HCEC 1CT (cell line): ENCODE results near the gene DYNC2H1.
"Not testable (repeated sequence)": the region's sequence is repeated elsewhere in the genome, so short reads cannot be mapped to it uniquely, and the experiment has no call there.

ENCODE experiments used
- DNase-seq: peaks from one replicate; pipeline ENCODE4 v3.0.0-alpha.2; 2017

The DYNC2H1 gene

DNA sequence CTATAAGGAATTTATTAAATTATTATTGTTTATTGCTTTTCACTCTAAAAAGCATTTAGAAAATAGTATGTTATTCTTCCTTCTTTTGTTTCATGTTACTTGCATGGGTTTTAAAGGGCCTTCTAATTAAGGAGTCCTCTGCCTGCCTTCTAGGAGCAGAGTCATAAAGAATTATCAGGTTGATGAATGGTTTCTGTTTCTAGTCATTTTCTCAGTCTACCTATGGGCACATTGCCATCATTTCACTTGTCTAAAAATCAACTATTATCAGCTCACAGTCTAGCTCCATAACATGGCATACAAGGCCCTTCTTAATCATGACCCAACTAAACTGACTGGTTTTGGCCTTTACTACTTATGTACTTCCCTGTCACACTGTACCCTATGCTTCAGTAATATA lies 16.2 kb downstream of the DYNC2H1 start:
- DNase-seq: no peak

DNA sequence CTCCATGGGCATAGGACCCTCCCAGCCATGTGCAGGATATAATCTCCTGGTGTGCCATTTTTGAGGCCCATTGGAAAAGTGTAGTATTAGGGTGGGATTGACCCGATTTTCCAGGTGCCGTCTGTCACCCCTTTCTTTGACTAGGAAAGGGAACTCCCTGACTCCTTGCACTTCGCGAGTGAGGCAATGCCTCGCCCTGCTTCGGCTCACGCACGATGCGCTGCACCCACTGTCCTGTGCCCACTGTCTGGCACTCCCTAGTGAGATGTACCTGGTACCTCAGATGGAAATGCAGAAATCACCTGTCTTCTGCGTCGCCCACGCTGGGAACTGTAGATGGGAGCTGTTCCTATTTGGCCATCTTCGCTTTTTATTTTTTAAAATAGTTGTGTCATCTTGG lies 32.8 kb downstream of the DYNC2H1 start:
- not testable (repeated sequence) for DNase-seq

GRCh38 chr11:103147627-103148026 lies 38.4 kb downstream of the DYNC2H1 start:
- DNase-seq: no peak

DNA sequence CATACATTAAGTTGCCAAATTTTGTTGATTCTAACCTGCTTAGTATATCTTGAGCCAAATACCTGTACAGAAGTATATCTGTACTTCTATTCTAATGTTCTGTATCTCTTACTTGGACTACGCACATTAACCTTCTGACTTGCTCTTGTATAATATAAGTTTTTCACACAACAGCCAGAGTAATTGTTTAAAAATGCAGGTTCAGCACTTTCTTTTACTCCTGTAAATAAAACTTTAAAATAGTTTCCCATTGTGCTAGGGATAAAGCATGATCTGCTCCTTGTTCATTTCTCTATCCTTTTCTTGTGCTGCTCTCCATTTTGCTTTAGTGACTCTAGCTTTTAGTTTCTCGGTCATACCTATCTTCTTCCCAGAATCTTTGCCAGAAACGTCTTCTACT lies 48.3 kb downstream of the DYNC2H1 start:
- DNase-seq: no peak

DNA sequence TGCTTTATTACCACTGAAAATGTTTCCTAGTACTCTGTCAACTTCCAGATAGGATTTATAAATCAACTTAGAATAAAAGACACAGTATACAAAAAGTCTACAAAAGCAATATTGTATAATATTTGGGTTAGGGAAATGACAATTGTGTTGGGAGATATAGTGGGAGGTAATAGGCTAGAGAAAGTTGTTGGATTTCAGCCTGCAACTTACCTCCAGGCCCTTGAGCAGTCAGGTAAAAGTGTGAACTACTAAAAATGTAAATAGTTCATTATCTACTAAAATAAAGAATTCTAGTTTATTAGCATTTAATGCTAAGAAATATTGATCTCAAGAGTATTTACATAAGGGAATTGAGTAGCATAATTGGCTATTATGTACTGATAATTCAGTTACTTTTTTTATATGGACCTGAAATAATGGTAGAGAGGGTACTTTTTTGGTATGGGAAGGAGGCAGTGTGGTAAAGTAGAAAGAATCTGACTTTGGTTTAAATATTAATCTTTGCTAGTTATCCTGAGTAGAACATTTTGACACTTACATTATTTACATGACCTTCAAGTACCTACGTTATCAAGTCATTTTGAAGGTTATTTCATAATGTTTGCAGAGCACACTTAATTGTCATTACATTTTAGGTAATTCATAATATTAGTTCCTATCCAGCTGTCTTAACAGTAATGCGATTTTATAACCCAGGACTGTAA lies 55.0 kb downstream of the DYNC2H1 start:
- no peak for DNase-seq

- no peak for DNase-seq
Measured at GRCh38 chr11:103167166-103167565, 57.9 kb downstream of the DYNC2H1 start.

GRCh38 chr11:103170865-103171264 lies 61.6 kb downstream of the DYNC2H1 start:
- DNase-seq: peak; percentile 83

DNA sequence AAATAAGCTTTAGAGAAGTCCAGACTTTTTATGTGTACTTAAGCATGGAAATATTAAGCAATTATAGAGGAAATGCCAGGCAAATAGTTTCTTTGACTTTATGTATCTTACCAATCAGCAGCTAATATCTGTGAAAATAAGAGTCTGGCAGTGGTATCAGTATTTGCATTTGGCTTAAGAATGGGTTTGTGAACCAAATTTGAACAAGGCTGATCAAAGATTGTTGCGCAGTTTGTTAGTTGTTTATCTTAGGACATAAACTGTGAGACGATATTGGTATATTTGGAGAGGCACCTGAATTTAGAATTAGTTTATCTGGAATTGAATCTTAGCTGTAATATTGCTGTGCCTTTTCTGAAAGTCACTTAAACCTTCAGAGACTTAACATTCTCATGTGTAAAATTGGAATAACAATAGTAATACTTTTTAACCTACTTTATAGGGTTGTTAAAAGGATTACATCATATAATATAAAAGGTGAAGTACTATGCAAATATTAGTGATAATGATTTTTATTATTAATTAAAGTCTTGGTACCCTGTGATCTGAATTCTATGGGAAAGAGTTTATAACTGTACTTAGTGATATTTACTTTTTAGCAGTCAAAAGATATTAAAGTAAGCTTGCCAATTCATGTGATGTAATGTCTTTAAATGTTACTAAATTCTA lies 66.4 kb downstream of the DYNC2H1 start:
- no peak for DNase-seq

- DNase-seq: no peak
Measured at GRCh38 chr11:103183981-103184611, 74.9 kb downstream of the DYNC2H1 start.

DNA sequence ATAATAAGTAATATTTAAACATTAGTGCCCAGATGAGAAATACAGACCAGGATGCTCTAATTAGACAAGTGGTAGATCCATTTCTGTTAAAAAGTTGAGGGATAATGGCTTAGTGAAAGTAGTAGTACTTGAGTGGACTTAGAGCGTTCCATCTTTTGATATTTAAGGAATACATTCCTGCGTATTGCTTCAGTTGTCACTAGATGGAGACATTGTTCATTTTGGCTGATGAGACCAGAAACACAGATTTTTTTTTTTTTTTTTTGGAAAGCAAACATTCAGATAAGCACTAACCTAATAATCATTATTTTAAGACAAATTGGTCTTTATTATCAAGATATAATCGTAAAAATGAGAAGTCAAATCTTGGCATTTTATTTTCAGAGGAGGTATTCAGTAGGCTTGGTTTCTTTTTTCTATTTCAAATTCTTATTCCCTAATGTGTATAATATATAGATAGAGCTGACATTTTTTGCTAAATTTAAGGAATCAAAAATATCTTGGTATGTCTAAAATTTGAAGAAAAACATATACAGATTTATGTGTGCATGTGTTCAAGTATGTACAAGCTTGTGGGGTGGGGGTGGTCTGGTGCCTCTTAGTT lies 92.9 kb downstream of the DYNC2H1 start:
- DNase-seq: peak; percentile 59

DNA sequence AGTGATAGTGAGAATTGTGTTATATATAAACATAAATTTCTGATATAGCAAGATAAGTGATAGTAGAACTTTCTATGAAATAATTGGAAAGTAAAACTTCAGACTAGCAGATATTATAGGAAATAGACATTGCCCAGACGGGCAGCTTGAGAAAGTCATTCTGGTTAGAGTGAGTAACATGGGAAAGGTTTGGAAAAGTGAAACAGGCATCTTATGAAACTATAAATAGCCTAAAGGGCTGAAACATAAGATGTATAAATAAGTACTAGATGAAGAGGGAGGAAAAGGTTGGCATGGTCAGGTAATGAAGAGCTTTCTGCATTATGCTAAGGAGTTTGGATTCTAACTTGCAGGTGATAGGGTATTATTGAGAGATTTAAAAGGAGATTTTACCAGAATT lies 101.3 kb downstream of the DYNC2H1 start:
- no peak for DNase-seq

DNA sequence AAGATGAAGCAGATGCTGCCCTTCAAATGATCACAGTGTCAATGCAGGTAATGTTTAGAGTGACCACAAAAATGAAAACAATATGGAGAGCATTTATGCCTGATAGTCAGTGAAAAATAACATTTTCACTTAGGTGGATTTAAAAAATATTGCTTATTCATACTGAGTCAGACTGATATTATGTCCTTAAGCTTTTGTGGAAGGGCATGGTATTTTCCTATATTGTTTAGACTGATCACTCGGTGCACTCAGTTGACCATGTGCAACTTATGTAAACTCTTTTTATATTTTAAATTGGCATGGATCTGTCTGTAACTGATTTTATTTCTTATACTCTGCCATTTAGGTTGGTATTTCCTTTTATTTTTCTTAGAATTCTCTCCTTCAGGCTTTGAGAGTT lies 106.6 kb downstream of the DYNC2H1 start:
- DNase-seq: peak; percentile 10

DNA sequence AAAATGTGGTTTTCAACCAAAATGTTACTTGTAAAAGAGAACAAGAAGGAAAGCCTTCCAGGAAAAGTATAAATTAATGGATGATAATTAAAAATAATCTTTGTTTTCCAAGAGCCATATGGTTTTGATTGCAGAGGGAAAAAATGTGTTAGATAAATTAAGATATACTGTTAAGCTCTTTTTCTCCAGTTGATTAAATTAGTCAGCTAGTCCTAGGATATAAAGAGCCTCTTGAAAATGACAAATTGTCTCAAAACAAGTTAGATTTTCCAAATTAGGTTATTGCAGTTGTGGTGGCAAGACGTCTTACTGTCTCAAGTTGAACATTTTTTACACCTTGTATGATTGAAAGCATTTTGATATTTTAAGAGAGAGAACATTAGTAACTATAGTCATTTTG lies 110.9 kb downstream of the DYNC2H1 start:
- no peak for DNase-seq

DNA sequence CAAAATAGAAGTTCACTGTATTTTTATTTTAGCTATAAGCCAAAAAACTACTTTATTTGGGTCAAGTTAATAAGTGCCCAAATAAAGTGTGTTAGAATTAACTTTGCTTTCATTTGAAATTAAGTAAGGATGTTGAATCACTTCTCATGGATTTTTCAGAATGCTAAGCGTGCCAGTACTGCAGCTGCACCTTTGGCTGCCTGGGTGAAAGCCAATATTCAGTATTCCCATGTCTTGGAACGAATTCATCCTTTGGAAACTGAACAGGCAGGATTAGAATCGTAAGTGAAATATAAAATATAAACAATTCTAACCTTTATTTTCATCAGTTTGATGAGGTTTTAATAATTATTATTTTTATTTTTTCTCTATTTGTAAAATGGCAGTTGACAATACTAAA lies 113.6 kb downstream of the DYNC2H1 start:
- no peak for DNase-seq

DNA sequence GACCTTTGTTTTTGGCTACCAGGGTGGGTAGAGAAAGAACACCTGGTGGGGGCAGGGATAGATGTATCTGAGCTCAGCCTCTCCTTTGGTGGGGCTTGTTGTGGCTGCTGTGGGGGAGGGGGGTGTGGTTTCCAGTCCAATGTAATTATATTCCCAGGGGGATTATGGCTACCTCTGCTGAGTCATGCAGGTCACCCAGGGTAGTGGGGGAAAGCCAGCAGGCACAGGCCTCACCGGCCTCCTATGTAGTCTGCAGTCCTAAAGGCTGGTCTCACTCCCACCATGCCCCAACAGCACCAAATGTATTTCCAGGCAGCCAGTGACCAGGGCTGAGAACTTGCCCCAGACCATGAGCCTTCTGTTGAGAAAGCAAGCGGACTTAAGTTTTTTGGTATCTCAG lies 119.6 kb downstream of the DYNC2H1 start:
- DNase-seq: no peak

DNA sequence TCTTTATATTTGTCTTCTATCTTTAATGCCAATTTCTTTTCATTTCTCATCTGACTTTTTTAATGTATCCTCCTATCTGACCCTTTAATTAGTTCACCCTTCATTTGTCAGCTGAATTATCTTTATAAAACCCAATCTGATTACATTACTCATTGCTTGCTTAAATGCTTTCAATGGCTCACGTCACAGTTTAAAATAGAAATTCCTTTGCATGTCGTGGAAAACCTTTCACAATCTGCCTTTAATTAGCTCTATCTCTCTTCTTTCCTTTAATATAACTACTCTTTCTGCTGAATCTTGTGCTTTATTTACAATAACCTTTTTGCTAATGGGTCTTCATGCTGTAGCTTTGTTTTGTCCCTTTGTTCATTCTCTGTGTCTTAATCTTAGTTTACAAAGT lies 125.7 kb downstream of the DYNC2H1 start:
- peak; percentile 70 for DNase-seq

DNA sequence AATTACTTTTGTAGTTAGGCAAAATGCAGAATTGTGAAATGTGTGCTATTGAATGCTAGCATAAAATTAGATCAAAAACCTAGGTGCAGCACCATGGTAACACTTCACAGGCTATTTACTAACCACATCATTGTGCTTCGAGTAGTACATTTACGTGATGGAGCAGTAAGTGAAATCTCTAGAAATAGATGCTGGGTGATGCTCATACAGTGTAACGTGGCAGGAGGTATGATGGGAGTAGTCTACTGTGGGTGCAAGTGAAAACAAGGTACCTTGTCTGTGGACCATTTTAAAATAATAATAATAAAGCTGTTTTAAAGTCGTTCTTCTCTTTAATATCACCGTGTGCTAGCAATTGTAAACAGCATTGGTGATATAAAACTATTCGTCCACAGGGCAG lies 132.3 kb downstream of the DYNC2H1 start:
- no peak for DNase-seq

DNA sequence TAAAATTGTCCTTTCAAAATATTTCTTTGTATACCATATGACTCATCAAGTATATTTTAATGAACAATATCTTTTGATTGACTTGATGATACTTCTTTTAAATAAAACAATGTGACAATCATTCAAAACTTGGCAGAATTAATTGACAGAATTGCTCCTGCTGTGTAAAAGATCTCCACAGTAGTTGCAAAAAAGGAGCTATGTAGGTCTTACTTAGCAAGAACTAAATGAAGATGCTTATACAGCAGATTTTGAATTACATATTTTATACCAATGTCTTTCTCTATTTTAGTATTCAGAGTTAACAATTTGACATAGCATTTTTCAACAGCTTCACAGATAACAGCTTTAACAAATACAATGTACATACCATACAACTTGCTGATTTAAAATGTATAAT lies 144.9 kb downstream of the DYNC2H1 start:
- DNase-seq: no peak

DNA sequence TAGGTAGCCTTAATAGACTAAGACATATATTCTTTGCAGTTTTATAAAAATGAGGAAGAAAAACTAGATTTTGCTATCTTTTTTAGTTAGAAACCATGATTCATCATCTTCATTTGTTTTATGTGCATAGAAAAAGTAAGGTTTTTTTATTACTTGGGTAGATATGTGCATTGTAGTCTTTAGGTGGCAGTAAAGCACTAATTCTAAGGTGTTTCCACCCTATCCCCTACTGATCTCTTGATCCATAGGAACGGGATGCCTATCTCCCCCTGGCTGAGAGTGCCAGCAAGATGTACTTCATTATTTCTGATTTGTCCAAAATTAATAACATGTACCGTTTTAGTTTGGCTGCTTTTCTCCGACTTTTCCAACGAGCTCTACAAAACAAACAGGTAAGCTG lies 148.1 kb downstream of the DYNC2H1 start:
- DNase-seq: peak; percentile 51

GRCh38 chr11:103266167-103266831 lies 157.1 kb downstream of the DYNC2H1 start:
- no peak for DNase-seq

DNA sequence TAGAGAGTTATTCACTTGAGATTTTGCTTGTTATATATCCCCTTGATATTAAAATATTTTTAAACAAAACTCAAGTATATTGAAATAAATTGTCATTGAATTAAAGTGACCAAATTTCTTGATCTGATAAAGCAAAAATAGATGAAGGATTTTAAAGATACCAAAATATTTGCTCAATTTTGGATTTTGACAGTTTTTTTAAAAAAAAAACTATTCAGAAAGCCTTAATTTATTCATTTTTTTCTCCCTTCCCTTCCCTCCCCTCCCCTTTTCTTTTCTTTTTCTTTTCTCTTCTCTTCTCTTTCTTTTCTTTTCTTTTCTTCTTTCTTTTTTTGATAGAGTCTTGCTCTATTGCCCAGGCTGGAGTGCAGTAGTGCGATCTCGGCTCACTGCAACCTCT lies 163.7 kb downstream of the DYNC2H1 start:
- DNase-seq: no peak

DNA sequence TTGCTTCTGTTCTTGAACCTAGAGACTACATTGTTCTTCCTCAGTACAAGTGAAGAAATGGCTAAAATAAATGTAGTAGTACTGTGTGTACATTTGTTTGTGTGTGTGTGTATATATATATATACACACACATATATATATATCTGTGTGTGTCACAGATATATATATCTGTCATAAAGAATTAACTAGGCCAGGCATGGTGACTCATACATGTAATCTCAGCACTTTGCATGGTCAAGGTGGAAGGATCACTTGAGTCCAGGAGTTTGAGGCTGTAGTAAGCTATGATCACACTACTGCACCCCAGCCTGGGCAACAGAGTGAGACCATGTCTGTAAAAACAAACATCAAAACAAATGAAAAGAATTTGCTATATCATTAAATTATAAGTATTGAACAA lies 164.8 kb downstream of the DYNC2H1 start:
- no peak for DNase-seq

DNA sequence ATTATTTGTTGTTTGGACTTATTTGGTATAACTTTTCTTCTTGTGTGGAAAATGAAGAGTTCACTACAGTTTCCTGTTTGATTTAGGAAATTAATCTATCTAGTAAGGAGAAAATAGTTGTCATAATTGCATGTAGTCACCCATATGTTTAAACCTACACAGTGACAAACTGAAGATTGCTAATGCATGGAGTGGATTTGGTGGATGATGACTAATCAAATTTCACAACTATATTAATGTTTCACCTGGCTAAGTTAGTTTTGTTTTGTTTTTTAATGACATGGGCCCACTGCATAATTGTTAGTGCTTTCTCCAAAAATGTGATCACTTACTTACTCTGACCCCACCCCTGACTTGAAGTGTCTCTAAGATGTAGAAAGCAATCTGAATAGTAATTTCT lies 170.6 kb downstream of the DYNC2H1 start:
- peak; percentile 45 for DNase-seq
